Measurements from ENCODE around the gene PRR9. TPM values are rescaled to one million over a fixed set of nuclear protein-coding genes. Genes with fewer than 3 reads are reported as not detected.
"Not testable (repeated sequence)": the region's sequence is repeated elsewhere in the genome, so short reads cannot be mapped to it uniquely, and the experiment has no call there.

Gene PRR9
- total RNA-seq, 2 donors from 2014 or later = 1.2 to 1.9 TPM

- no peaks in the 10 kb centered on the region for H3K27me3 ChIP-seq
- no peak overlapping the region for H3K4me3 ChIP-seq
- no peaks in the 10 kb centered on the region for H3K36me3 ChIP-seq
- no peaks in the 10 kb centered on the region for H3K4me1 ChIP-seq
- no peaks in the 10 kb centered on the region for H3K9me3 ChIP-seq
- no peak overlapping the region for H3K27ac ChIP-seq
- no peak for TF ChIP-seq CTCF (IDR thresholded peaks at IDR 0.05)
- DNase-seq (ENCODE audit: low spot score) = no peak
Observed at GRCh38 chr1:153220606-153221303, 3.4 kb downstream of the PRR9 start.

- not testable (repeated sequence) for H3K4me1 ChIP-seq, H3K36me3 ChIP-seq, H3K4me3 ChIP-seq, H3K27me3 ChIP-seq, H3K27ac ChIP-seq, H3K9me3 ChIP-seq
- peak; percentile 72 for DNase-seq (ENCODE audit: low spot score)
- TF ChIP-seq CTCF (IDR thresholded peaks at IDR 0.05) = peak; percentile 34 to 75
Observed at GRCh38 chr1:153223040-153223891, 5.9 kb downstream of the PRR9 start.

- Histone ChIP-seq H3K27ac (no peak overlapping the region), H3K36me3 (no peaks in the 10 kb centered on the region), H3K4me3 (no peak overlapping the region), H3K9me3 (no peaks in the 10 kb centered on the region), H3K27me3 (no peaks in the 10 kb centered on the region), H3K4me1 (no peaks in the 10 kb centered on the region)
- no peak for TF ChIP-seq CTCF (IDR thresholded peaks at IDR 0.05)
- no peak for DNase-seq (ENCODE audit: low spot score)
Observed at GRCh38 chr1:153227810-153228209, 10.4 kb downstream of the PRR9 start.

- Histone ChIP-seq H3K27me3 (no peaks in the 10 kb centered on the region), H3K36me3 (no peaks in the 10 kb centered on the region), H3K4me3 (no peak overlapping the region), H3K27ac (no peak overlapping the region), H3K4me1 (no peaks in the 10 kb centered on the region), H3K9me3 (no peaks in the 10 kb centered on the region)
- no peak for DNase-seq (ENCODE audit: low spot score)
- TF ChIP-seq CTCF (IDR thresholded peaks at IDR 0.05) = no peak
Observed at GRCh38 chr1:153228491-153228890, 11.1 kb downstream of the PRR9 start.

- H3K27ac ChIP-seq; DNase-seq (ENCODE audit: low spot score); H3K4me3 ChIP-seq; H3K9me3 ChIP-seq; H3K36me3 ChIP-seq; H3K4me1 ChIP-seq; H3K27me3 ChIP-seq: not testable (repeated sequence)
- TF ChIP-seq CTCF (IDR thresholded peaks at IDR 0.05) = peak; percentile 17 to 49
Observed at GRCh38 chr1:153229076-153229829, 11.9 kb downstream of the PRR9 start.
